SK-N-SH (cell line): ENCODE measurements around the gene MAP3K4. TPM values are rescaled to one million over a fixed set of nuclear protein-coding genes. Genes with fewer than 3 reads are reported as not detected.

Experiments used
- CTCF ChIA-PET: fragments of 300-600, 350-600 bp; formaldehyde crosslinking; extraction: SDS; loops from one replicate; lab custom pipeline; 2021; lab: Yijun Ruan, JAX
- POLR2A ChIA-PET: fragments of 350-600 bp; sonication (Branson Sonifier 250); formaldehyde crosslinking; extraction: SDS; loops from one replicate; lab custom pipeline; 2020; ENCODE audit warnings: antibody characterized with exemption, inconsistent platforms; lab: Yijun Ruan, JAX
- DNase-seq: peaks from one replicate; pipeline ENCODE4 v3.0.0; 2012
- H2AFZ ChIP-seq: fragments of 200-600 bp; sonication (generic); 2 replicates; pipeline ENCODE4 v1.8.1; 2016; ENCODE audit warnings: antibody characterized with exemption, mild to moderate bottlenecking, low read depth
- H3F3A ChIP-seq: fragments of 200-600 bp; sonication (generic); replicated peaks from 2 replicates; pipeline ENCODE3; 2016; ENCODE audit warnings: antibody characterized with exemption, mild to moderate bottlenecking; ENCODE audit not compliant: insufficient read depth
- H3K27ac ChIP-seq, 2 experiments: fragments of 200-500 bp in 1 of 2; fragments of 200-600 bp in 1 of 2; sonication (Bioruptor generic) in 1 of 2; sonication (generic), shearing (Covaris generic) in 1 of 2; 2 replicates each; pipeline versions ENCODE4 v1.5.1 to v1.6.1; 2014 to 2016; ENCODE audit warnings: low read depth in 2 of 2, inconsistent platforms in 1 of 2, low read length in 1 of 2, mild to moderate bottlenecking in 1 of 2, mixed read lengths in 1 of 2
- H3K27me3 ChIP-seq: fragments of 200-600 bp; sonication (generic), shearing (Covaris generic); 2 replicates; pipeline ENCODE4 v1.6.1; 2016; ENCODE audit warnings: mixed run types; ENCODE audit not compliant: insufficient read depth
- H3K36me3 ChIP-seq, 2 experiments: fragments of 200-500 bp in 1 of 2; fragments of 200-600 bp in 1 of 2; sonication (Bioruptor generic) in 1 of 2; sonication (generic) in 1 of 2; replicated peaks in 1 of 2; 2 replicates each; pipeline versions ENCODE3 to v1.5.1; 2014 to 2016; ENCODE audit warnings: low read length in 1 of 2, mild to moderate bottlenecking in 1 of 2; ENCODE audit not compliant: insufficient read depth in 2 of 2, control insufficient read depth in 1 of 2
- H3K4me1 ChIP-seq, 2 experiments: fragments of 200-500 bp in 1 of 2; fragments of 200-600 bp in 1 of 2; sonication (Bioruptor generic) in 1 of 2; sonication (generic), shearing (Covaris generic) in 1 of 2; 2 replicates each; pipeline versions ENCODE4 v1.5.1 to v1.6.1; 2014 to 2016; ENCODE audit warnings: low read depth in 1 of 2, low read length in 1 of 2, mixed run types in 1 of 2; ENCODE audit not compliant: insufficient read depth in 2 of 2, control insufficient read depth in 1 of 2
- H3K4me2 ChIP-seq: fragments of 200-600 bp; sonication (generic), shearing (Covaris generic); 2 replicates; pipeline ENCODE4 v1.6.1; 2017; ENCODE audit warnings: mixed run types
- H3K4me3 ChIP-seq, 2 experiments: fragments of 200-500 bp in 1 of 2; fragments of 200-600 bp in 1 of 2; sonication (Bioruptor generic) in 1 of 2; sonication (generic), shearing (Covaris generic) in 1 of 2; 2 replicates each; pipeline versions ENCODE4 v1.5.1 to v1.8.1; 2014 to 2016; ENCODE audit warnings: low read depth in 2 of 2, inconsistent platforms in 1 of 2, low read length in 1 of 2, mild to moderate bottlenecking in 1 of 2, mixed read lengths in 1 of 2, moderate library complexity in 1 of 2
- H3K79me2 ChIP-seq: fragments of 200-600 bp; sonication (generic); 2 replicates; pipeline ENCODE4 v1.8.1; 2017; ENCODE audit warnings: mild to moderate bottlenecking; ENCODE audit not compliant: insufficient read depth
- H3K9ac ChIP-seq: fragments of 200-600 bp; sonication (generic); 2 replicates; pipeline ENCODE4 v1.6.1; 2017; ENCODE audit warnings: mixed run types
- H3K9me2 ChIP-seq: fragments of 200-600 bp; sonication (generic); 2 replicates; pipeline ENCODE4 v1.6.1; 2017; ENCODE audit warnings: mixed run types
- H3K9me3 ChIP-seq: fragments of 200-600 bp; sonication (generic); 2 replicates; pipeline ENCODE4 v1.6.1; 2017; ENCODE audit warnings: mixed run types, mild to moderate bottlenecking, moderate library complexity
- H4K20me1 ChIP-seq: fragments of 200-600 bp; sonication (generic); 2 replicates; pipeline ENCODE4 v1.6.1; 2017; ENCODE audit warnings: mild to moderate bottlenecking, mixed run types; ENCODE audit not compliant: insufficient read depth
- FOSL2 ChIP-seq: IDR thresholded peaks from 2 replicates; pipeline ENCODE4 v1.4.0; 2012; ENCODE audit warnings: low read depth, mild to moderate bottlenecking, moderate library complexity, borderline replicate concordance
- GABPA ChIP-seq: IDR thresholded peaks from 2 replicates; pipeline ENCODE4 v1.4.0; 2012; ENCODE audit warnings: low read depth, mild to moderate bottlenecking
- MXI1 ChIP-seq: IDR thresholded peaks from 2 replicates; pipeline ENCODE4 v1.6.1; 2012; ENCODE audit warnings: mild to moderate bottlenecking, low read depth, low read length, improper control_type of control experiment
- POLR2AphosphoS5 ChIP-seq: IDR thresholded peaks from 2 replicates; pipeline ENCODE4 v1.6.1; 2012; ENCODE audit warnings: low read depth, low read length
- RXRA ChIP-seq: IDR thresholded peaks from 2 replicates; pipeline ENCODE4 v1.4.0; 2012; ENCODE audit warnings: low read depth, mild to moderate bottlenecking, borderline replicate concordance
- YY1 ChIP-seq: IDR thresholded peaks from 2 replicates; pipeline ENCODE4 v1.4.0; 2012; ENCODE audit warnings: low read depth, mild to moderate bottlenecking
- WGBS: methylation state at CpG from one replicate; pipeline ENCODE4 v1.1.6; 2017; ENCODE audit warnings: low lambda C conversion rate; 5-methylcytosine and 5-hydroxymethylcytosine counted together
- polyA plus RNA-seq, 3 experiments: library from polyadenylated mRNA; depleted of rRNA; stranded (reverse); fragments of >200 nt; gene quantifications; 2 replicates each; pipeline ENCODE4 v1.2.3, GENCODE V29; 2012
- TF ChIP-seq, protein P1 (sequence below): IDR thresholded peaks from 2 replicates; pipeline ENCODE4 v1.6.1; 2012; ENCODE audit warnings: mild to moderate bottlenecking, low read depth, low read length, moderate library complexity
- TF ChIP-seq, protein P2 (sequence below): IDR thresholded peaks from 2 replicates; pipeline ENCODE4 v1.4.0; 2012; ENCODE audit warnings: low read depth, borderline replicate concordance
- TF ChIP-seq, protein P3 (sequence below): fragments of 150-350 bp; IDR thresholded peaks from 2 replicates; pipeline ENCODE4 v1.6.1; 2017; ENCODE audit warnings: antibody characterized with exemption, low read length, low read depth, borderline replicate concordance

The MAP3K4 gene
- polyA plus RNA-seq, 1 of the 3 experiments (the other 2 are of a cell fraction) = 6.8 TPM

DNA sequence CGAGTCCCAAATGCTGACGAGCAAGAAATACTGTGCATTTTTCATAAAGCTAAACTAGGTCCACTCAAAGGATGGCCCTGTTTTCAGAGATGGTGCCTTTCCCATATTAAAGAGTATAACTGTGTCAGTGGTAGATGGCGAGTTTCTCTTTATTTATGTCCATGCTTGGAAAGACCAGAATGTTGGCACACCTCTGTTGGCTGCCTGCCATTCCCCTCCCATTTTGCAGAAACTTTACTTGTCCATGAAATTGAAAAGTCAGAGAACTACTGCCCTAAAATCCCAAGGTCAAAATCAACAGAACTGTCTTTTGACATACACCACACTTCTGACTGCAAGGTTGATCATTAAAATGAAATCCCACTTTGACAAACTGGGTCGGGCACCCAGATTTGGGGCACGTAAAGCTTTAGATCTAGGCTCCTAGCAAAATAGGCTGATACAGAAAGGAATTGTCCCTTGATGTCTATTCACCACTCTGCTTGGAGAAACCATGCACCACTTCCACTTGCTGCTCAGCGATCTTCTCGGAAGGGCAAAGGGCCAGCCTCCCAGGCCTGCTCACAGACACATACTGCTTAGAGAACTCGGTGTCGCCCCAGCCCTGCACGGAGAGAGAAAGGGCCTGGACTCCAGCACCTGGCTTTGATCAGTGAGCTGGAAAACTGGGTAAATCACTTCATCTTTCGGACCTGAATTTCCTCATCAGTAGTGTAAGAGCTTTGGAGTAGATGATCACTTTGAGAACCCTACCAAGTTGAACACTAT, 152.3 kb downstream of the MAP3K4 start (continued):
- TF ChIP-seq, protein P1, sequence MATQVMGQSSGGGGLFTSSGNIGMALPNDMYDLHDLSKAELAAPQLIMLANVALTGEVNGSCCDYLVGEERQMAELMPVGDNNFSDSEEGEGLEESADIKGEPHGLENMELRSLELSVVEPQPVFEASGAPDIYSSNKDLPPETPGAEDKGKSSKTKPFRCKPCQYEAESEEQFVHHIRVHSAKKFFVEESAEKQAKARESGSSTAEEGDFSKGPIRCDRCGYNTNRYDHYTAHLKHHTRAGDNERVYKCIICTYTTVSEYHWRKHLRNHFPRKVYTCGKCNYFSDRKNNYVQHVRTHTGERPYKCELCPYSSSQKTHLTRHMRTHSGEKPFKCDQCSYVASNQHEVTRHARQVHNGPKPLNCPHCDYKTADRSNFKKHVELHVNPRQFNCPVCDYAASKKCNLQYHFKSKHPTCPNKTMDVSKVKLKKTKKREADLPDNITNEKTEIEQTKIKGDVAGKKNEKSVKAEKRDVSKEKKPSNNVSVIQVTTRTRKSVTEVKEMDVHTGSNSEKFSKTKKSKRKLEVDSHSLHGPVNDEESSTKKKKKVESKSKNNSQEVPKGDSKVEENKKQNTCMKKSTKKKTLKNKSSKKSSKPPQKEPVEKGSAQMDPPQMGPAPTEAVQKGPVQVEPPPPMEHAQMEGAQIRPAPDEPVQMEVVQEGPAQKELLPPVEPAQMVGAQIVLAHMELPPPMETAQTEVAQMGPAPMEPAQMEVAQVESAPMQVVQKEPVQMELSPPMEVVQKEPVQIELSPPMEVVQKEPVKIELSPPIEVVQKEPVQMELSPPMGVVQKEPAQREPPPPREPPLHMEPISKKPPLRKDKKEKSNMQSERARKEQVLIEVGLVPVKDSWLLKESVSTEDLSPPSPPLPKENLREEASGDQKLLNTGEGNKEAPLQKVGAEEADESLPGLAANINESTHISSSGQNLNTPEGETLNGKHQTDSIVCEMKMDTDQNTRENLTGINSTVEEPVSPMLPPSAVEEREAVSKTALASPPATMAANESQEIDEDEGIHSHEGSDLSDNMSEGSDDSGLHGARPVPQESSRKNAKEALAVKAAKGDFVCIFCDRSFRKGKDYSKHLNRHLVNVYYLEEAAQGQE = no peak

DNA sequence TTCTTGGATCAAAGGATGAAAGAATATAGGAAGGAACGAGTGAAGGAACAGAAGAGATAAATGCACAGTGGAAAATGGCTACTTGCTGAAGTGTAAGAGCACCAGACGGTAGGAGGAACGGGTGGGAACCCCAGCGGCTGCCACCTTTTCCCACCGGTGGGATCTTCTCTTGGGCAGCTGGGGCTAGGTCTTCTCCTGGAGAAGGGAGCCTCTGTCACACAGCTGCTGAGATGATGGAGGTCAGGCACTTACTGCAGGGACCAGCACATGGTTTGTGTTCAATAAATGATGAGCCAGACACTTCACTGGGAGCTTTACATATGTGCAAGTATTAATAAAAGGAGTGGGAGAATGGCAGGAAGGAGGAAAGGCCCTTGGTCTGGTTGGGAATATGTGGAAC, 158.6 kb downstream of the MAP3K4 start:
- Histone ChIP-seq H3K4me2 (no peak overlapping the region), H3K9me2 (no peaks in the 10 kb centered on the region), H3K79me2 (no peaks in the 10 kb centered on the region), H3K4me1 (no peaks in the 10 kb centered on the region), H3K9me3 (no peaks in the 10 kb centered on the region), H3F3A (no peaks in the 10 kb centered on the region), H3K27me3 (no peaks in the 10 kb centered on the region), H3K27ac (no peak overlapping the region), H3K9ac (no peak overlapping the region), H2AFZ (no peak overlapping the region), H3K4me3 (no peak overlapping the region), H4K20me1 (no peaks in the 10 kb centered on the region), H3K36me3 (peaks cover 0 to 2% of the 10 kb centered on the region in 2 experiments)
- no peak for DNase-seq
- TF ChIP-seq POLR2AphosphoS5 = no peak
- WGBS = 89% methylated on average over 5 of the region's 5 CpGs
- ChIA-PET CTCF (interaction anchor here (1.2 to 6.0 kb wide), 3 partner anchors 220 to 224 kb away, joined by 3 to 43 read pairs (median 6); no protein-coding TSS in a partner anchor), POLR2A (interaction anchor here (0.6 kb wide), 1 partner anchor 103 kb away, joined by 3 read pairs; no protein-coding TSS in a partner anchor)

DNA sequence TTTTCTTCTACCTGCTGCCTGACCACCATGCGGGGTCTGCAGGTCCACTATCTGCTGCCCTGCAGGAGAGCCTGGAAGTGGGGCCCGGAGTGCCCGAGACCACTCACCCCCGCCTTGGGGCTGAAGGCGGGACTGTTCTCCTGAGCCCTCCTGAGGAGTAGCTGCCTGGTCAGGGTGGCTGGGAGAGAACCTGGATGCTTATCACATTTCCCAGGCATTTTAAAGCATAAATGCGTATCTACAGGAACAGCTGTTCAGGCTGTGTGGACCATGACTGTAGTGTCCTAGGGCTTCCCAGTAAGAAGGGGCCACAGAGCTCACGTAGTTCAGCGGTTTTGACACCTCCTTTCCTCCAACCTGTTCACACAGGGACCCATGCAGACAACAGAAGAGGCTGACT, 159.0 kb downstream of the MAP3K4 start:
- Histone ChIP-seq H3K36me3 (peaks cover 0 to 2% of the 10 kb centered on the region in 2 experiments), H3K4me1 (no peaks in the 10 kb centered on the region), H3K9me3 (no peaks in the 10 kb centered on the region), H3K9ac (no peak overlapping the region), H3K9me2 (no peaks in the 10 kb centered on the region), H3K4me2 (no peak overlapping the region), H3K27me3 (no peaks in the 10 kb centered on the region), H3F3A (no peaks in the 10 kb centered on the region), H4K20me1 (no peaks in the 10 kb centered on the region), H3K79me2 (no peaks in the 10 kb centered on the region), H3K4me3 (no peak overlapping the region)
- CTCF ChIA-PET = interaction anchor here (0.6 to 6.0 kb wide), 5 partner anchors 10 to 224 kb away, joined by 3 to 43 read pairs (median 6); no protein-coding TSS in a partner anchor
- no peak for DNase-seq
- 93% methylated on average over 8 of the region's 8 CpGs for WGBS
- POLR2A ChIA-PET = no interaction called here
- TF ChIP-seq, protein P2, sequence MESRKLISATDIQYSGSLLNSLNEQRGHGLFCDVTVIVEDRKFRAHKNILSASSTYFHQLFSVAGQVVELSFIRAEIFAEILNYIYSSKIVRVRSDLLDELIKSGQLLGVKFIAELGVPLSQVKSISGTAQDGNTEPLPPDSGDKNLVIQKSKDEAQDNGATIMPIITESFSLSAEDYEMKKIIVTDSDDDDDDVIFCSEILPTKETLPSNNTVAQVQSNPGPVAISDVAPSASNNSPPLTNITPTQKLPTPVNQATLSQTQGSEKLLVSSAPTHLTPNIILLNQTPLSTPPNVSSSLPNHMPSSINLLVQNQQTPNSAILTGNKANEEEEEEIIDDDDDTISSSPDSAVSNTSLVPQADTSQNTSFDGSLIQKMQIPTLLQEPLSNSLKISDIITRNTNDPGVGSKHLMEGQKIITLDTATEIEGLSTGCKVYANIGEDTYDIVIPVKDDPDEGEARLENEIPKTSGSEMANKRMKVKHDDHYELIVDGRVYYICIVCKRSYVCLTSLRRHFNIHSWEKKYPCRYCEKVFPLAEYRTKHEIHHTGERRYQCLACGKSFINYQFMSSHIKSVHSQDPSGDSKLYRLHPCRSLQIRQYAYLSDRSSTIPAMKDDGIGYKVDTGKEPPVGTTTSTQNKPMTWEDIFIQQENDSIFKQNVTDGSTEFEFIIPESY = no peak
- TF ChIP-seq RXRA (no peak), GABPA (no peak), FOSL2 (no peak), MXI1 (no peak), YY1 (no peak)
- TF ChIP-seq, protein P3, sequence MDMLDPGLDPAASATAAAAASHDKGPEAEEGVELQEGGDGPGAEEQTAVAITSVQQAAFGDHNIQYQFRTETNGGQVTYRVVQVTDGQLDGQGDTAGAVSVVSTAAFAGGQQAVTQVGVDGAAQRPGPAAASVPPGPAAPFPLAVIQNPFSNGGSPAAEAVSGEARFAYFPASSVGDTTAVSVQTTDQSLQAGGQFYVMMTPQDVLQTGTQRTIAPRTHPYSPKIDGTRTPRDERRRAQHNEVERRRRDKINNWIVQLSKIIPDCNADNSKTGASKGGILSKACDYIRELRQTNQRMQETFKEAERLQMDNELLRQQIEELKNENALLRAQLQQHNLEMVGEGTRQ = no peak
- TF ChIP-seq, protein P1 = no peak
- TF ChIP-seq, all 33 proteins: peak for 0
- Histone ChIP-seq H2AFZ (no peak overlapping the region), H3K27ac (no peak overlapping the region)
